ENCODE data around the gene ANKRD37. TPM values are rescaled to one million over a fixed set of nuclear protein-coding genes. Genes with fewer than 3 reads are reported as not detected.

The ANKRD37 gene
- total and polyA plus RNA-seq, 9 of the 15 experiments (the other 6 are each of a cell fraction or from before 2014, with no cell fraction given), result 1.3 to 53.7 (median 3.6) TPM

- no peak for TF ChIP-seq NFXL1 (CRISPR knock-in tag; IDR thresholded peaks at IDR 0.05)
- TF ChIP-seq ZNF347 (CRISPR knock-in tag; IDR thresholded peaks at IDR 0.05; ENCODE audit: low read depth), result peak; percentile 69; the same call in 1 of the 2 replicates
- TF ChIP-seq RBM17 (IDR thresholded peaks at IDR 0.05; ENCODE audit: borderline replicate concordance, low read depth, low read length), result no peak
- TF ChIP-seq ZBED1 (IDR thresholded peaks at IDR 0.05), result no peak
- TF ChIP-seq ZNF175 (CRISPR knock-in tag; IDR thresholded peaks at IDR 0.05; ENCODE audit: low read depth), result peak; percentile 69; the same call in 1 of the 2 replicates
- 0 out of 2 replicates have a peak, but pooled peaks have one; percentile 16 for TF ChIP-seq MBD2 (IDR thresholded peaks at IDR 0.05; ENCODE audit: borderline replicate concordance, low read depth)
- peak; percentile 11; the same call in 1 of the 2 replicates for TF ChIP-seq CBFA2T3 (IDR thresholded peaks at IDR 0.05)
- TF ChIP-seq MTA1 (IDR thresholded peaks at IDR 0.05; ENCODE audit: borderline replicate concordance), result peak; percentile 88
- TF ChIP-seq ETV6 (IDR thresholded peaks at IDR 0.05; ENCODE audit: borderline replicate concordance in 1 of 2, low read depth in 2 of 2, low read length in 1 of 2), result no peak
- TF ChIP-seq ETV6 (CRISPR knock-in tag; IDR thresholded peaks at IDR 0.05; ENCODE audit: borderline replicate concordance), result peak; percentile 87; the same call in 1 of the 2 replicates
- peak; percentile 84 for TF ChIP-seq FOXP1 (CRISPR knock-in tag; IDR thresholded peaks at IDR 0.05)
- TF ChIP-seq MITF (IDR thresholded peaks at IDR 0.05), result no peak
- TF ChIP-seq E2F8 (IDR thresholded peaks at IDR 0.05; ENCODE audit: low read depth, partially characterized antibody), result peak; percentile 47
- peak; percentile 27; the same call in 1 of the 2 replicates for TF ChIP-seq ZNF165 (CRISPR knock-in tag; IDR thresholded peaks at IDR 0.05; ENCODE audit: borderline replicate concordance)
- TF ChIP-seq TEAD1 (CRISPR knock-in tag; IDR thresholded peaks at IDR 0.05), result peak; percentile 27 to 79; a peak in 3 of 4 replicates
- no peak for TF ChIP-seq TGIF2 (CRISPR knock-in tag; IDR thresholded peaks at IDR 0.05)
- TF ChIP-seq NCOA2 (IDR thresholded peaks at IDR 0.05; ENCODE audit: partially characterized antibody in 2 of 2), result no peak
- no peak for TF ChIP-seq U2AF2 (optimal IDR thresholded peaks at IDR 0.05; ENCODE audit: low read depth, low read length)
- no peak for TF ChIP-seq THRAP3 (IDR thresholded peaks at IDR 0.05; ENCODE audit: borderline replicate concordance)
- TF ChIP-seq BCL6 (CRISPR knock-in tag; IDR thresholded peaks at IDR 0.05), result no peak
- peak; percentile 82 for TF ChIP-seq MEIS2 (IDR thresholded peaks at IDR 0.05; ENCODE audit: partially characterized antibody)
- TF ChIP-seq NONO (IDR thresholded peaks at IDR 0.05; ENCODE audit: low read depth in 2 of 2, low read length in 1 of 2), result peak in 1 of 2 experiments; percentile 90; a peak in 2 of 4 replicates
- TF ChIP-seq ETS1 (conservative IDR thresholded peaks at IDR 0.05; ENCODE audit: control insufficient read depth, low read depth, low read length), result peak; percentile 53; the same call in 1 of the 2 replicates
Observed at GRCh38 chr4:185395956-185396723, 501 bp upstream of the ANKRD37 start (continued).

All from K562 (cell line).